ENCODE results near the gene AMZ2.
"Not testable (repeated sequence)": the region's sequence is repeated elsewhere in the genome, so short reads cannot be mapped to it uniquely, and the experiment has no call there.

AMZ2 gene

DNA sequence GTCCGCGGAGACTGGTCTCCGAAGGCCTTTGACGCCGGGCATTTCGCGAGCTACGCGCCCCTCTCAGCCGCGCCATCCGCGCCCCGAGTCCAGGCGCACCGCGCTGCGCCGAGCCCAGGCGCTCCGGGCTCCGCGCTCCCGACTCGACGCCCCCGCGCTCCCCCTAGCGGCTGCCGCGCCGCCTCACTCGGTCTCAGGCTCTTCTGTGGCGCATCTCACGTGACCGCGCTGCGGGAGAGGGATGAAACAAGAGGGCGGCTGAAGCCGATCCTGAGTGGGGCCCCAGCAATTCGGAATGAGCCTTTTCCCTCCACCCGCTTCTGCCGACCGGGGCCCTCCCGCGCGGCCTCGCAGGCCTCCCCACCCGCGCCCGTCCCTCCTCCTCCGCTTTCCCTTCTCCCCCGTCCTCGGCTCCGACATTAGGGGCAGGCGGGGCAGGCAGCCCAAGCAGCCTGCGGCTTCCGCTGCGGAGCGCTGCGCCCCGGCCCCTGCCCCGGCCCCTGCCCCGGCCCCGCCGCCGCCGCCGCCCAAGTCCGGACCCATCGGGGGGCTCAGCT is 42.5 kb upstream of the AMZ2 start:
- FAIRE-seq (no peak), DNase-seq (ENCODE audit: insufficient read length, low spot score) (peak; percentile 68)
- TF ChIP-seq CTCF (IDR thresholded peaks at IDR 0.05; ENCODE audit: insufficient read depth, missing control alignments) = peak; percentile 98

DNA sequence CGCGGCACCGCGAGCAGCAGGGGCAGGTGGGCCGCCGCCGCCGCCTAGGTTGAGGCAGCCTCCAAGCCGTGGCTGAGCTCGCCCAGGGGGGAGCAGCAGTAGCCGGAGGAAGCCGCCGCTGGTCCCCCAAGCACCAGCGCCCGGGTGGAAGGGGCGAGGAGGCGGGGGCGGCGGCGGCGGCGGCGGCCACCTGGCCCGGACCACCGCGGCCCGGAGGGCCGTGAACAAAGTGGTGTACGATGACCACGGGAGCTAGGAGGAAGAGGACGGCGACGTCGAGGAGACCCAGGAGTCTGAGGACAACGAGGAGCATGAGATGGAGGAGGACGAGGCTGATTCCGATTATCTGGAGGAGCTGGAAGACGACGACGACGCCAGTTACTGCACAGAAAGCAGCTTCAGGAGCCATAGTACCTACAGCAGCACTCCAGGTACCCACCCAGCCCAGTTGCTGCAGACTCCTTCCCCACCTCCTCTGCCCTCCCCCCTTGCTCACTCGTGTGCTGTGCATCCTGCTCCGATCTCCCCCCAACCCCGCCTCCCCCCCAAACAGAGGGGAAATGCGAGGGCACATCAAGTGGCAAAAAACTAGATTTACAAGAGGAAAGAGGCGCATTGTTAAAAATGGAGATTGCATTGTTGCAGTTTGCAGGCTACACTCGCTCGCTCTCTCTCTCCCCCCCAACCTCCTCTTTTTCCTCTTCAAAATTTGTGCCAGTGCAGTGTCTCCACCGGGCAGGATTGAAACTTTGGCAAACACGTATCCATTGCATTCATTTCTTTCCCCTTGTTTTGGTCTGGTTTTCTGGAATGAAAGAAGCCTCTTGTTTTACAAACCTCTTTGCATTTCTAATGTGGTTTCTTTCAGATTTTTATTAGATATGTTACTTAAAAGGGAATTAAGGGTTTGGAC is 41.8 kb upstream of the AMZ2 start:
- no peak for TF ChIP-seq CTCF (IDR thresholded peaks at IDR 0.05; ENCODE audit: insufficient read depth, missing control alignments)
- FAIRE-seq = no peak
- DNase-seq (ENCODE audit: insufficient read length, low spot score) = no peak

DNA sequence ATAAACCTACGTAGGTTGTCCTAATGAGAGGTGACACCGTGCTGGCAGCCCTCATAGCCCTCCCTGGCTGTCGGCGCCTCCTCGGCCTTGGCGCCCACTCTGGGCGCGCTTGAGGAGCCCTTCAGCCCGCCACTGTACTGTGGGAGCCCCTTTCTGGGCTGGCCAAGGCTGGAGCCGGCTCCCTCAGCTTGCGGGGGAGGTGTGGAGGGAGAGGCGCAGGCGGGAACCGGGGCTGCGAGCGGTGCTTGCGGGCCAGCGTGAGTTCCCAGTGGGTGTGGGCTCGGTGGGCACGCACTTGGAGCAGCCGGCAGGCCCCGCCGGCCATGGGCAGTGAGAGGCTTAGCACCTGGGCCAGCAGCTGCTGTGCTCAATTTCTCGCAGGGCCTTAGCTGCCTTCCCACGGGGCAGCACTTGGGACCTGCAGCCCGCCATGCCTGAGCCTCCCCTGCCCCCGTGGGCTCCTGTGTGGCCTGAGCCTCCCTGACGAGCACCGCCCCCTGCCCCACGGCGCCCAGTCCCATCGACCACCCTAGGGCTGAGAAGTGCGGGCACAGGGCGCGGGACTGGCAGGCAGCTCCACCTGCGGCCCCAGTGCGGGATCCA is 40.1 kb upstream of the AMZ2 start:
- FAIRE-seq (no peak), DNase-seq (ENCODE audit: insufficient read length, low spot score) (no peak)
- no peak for TF ChIP-seq CTCF (IDR thresholded peaks at IDR 0.05; ENCODE audit: insufficient read depth, missing control alignments)

GRCh38 chr17:68208651-68209050 is 39.2 kb upstream of the AMZ2 start:
- not testable (repeated sequence) for FAIRE-seq; DNase-seq (ENCODE audit: insufficient read length, low spot score)

GRCh38 chr17:68209191-68209900 is 38.5 kb upstream of the AMZ2 start:
- not testable (repeated sequence) for FAIRE-seq; DNase-seq (ENCODE audit: insufficient read length, low spot score)

- DNase-seq (ENCODE audit: insufficient read length, low spot score) = no peak
- no peak for TF ChIP-seq CTCF (IDR thresholded peaks at IDR 0.05; ENCODE audit: insufficient read depth, missing control alignments)
- FAIRE-seq = no peak
These were observed 37.1 kb upstream of the AMZ2 start for GRCh38 chr17:68210570-68211315.

DNA sequence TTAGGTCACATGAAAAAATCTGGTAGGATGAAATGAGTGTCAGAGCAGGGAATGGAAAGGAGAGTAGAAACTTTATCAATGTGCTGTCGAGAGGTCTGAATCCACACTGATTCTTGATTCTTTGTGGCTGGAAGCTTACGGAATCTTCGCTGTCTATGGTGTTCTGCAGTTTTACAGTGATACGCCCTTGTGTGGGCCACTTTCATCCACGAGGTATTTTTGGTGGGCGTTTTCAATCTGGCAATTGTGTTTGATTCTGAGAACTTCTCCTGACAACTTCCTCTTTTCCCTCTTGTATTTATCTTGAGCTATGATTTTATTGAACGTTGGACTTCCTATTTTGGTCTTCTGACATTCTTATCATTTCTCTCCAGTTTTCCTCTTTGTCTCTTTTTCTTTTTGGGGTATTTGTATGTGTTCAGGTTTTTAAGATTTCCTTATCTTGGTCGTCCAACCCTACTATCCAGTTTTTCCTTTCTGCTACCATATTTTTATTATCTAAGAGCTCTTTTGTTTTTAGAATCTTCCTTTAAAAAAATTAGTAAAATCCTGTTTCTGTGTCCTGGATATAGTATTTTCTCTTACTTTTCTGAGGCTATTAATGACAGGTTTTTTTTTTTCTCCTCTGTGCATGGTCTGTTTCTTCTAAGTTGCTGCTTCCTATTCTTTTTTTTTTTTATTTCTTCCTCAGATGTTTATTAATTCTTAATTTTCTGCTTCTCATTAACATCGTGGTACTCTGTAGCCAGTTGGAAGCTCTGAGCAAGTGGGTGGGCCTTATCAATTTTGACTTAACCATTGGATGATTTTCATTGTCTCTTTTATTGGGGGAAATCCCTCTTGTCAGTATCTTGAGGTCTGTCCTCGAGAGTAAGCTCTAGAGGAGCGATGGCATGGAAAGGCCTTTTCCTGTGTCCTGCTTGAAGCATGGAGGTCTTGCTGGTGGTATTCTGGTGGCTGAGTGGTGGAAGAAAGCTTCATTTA is 34.1 kb upstream of the AMZ2 start:
- not testable (repeated sequence) for FAIRE-seq; DNase-seq (ENCODE audit: insufficient read length, low spot score)

DNA sequence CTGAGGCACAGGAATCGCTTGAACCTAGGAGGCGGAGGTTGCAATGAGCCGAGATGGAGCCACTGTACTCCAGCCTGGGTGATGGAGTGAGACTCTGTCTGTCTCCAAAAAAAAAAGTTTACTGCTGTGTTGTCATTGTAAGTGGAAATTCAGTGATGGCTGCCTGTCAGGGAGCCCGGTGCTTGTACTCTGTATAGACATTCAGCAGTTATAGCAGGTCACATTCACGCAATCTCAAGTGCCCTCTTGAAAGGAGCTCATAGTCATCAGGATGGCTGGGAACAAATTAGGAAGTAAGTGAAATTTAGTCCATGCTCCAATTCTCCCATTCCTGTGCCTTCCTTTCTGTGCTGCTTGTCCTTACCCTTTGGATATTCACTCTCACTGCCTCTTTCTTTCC is 32.4 kb upstream of the AMZ2 start:
- not testable (repeated sequence) for FAIRE-seq; DNase-seq (ENCODE audit: insufficient read length, low spot score)

- not testable (repeated sequence) for FAIRE-seq; DNase-seq (ENCODE audit: insufficient read length, low spot score)
These were observed 28.4 kb upstream of the AMZ2 start for GRCh38 chr17:68219429-68219828.

DNA sequence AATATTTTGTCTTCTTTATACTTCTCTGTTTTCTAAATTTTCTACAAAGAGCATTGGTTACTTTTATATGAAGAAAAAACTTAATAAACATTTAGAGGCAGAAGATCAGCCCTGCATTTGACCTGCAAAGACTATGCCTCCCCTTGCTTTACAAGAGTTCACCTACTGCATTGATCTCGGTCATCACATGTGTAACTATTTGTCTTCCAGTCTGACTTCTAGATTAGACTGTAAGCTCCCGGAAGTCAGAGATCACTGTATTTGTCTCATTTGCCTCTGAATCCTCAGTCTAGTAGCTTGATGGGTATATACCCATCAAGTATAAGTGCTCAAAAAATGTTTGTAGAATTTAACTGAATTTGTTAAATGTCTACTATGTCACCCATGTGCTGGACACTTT is 27.7 kb upstream of the AMZ2 start:
- not testable (repeated sequence) for DNase-seq (ENCODE audit: insufficient read length, low spot score); FAIRE-seq

DNA sequence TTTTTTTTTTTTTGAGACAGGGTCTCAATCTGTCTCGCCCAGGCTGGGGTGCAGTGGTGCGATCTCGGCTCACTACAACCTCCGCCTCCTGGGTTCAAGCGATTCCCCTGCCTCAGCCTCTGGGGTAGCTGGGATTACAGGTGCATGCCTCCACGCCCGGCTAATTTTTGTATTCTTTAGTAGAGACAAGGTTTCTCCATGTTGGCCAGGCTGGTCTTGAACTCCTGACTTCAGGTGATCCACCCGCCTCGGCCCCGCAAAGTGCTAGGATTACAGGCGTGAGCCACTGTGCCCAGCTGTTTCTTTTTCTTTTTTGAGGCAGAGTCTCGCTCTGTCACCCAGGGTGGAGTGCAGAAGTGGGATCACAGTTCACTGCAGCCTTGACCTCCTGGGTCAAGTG is 27.1 kb upstream of the AMZ2 start:
- not testable (repeated sequence) for FAIRE-seq; DNase-seq (ENCODE audit: insufficient read length, low spot score)
